GM15510 (cell line): Measurements from ENCODE around the gene FHIT.

ENCODE experiments used
- POLR2A ChIP-seq: IDR thresholded peaks from 3 replicates; pipeline ENCODE4 v1.6.1; 2011; ENCODE audit warnings: borderline replicate concordance; ENCODE audit not compliant: insufficient read length; ENCODE audit errors: extremely low read depth

The FHIT gene

DNA sequence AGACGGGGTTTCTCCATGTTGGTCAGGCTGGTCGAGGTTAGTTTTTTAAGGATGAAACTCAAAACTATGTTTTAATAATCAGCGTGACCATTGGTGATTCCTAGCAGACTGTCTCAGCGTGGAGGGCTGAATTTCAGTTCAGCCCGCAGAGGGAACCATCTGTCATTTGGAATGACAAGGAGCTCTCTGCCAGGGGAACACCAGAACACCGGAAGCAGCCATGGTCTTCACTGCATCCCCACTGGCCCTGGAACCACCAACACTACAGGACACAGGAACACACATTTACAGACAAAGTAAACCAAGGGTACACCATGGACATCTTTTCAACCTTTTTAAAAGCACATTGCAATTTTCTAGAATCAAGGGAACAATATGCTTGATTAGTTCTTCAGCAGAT lies 424.7 kb downstream of the FHIT start:
- no peak for TF ChIP-seq POLR2A

DNA sequence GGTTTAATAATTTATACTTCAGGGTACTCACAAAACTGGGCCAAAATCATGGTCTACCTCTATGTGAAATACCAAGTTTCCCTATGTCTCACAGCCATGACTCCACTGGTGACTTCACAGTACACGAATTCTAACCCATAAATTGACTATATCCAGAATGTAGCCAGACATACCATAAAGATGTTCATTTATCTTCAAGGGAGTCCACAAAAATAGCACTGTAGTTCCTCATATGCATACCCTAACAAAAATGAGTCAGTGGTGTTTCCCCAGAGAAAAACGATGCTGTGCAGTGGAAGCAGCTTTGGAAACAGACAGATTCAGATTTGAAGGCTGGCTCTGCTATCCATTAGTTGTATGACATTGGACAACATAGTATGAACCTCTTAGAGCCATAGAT lies 438.8 kb downstream of the FHIT start:
- TF ChIP-seq POLR2A, result no peak

DNA sequence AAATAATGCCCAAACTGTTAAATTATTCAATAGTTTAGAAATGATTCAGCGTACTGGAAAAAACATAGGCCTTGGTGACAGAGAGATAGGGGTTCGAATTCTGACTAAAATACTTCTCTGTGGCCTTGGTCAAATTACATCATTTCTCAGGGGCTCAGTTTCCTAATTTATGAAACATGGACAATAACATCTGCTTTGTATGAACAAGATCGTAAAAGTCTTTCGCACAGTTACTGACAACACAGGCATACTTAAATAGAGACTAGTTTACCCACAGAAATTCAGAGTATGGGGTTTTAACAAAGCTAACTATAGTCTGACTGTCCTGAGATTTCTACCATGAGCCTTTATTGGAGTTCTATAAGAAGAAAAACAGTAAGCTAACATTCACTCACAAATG lies 440.4 kb downstream of the FHIT start:
- TF ChIP-seq POLR2A, result no peak

DNA sequence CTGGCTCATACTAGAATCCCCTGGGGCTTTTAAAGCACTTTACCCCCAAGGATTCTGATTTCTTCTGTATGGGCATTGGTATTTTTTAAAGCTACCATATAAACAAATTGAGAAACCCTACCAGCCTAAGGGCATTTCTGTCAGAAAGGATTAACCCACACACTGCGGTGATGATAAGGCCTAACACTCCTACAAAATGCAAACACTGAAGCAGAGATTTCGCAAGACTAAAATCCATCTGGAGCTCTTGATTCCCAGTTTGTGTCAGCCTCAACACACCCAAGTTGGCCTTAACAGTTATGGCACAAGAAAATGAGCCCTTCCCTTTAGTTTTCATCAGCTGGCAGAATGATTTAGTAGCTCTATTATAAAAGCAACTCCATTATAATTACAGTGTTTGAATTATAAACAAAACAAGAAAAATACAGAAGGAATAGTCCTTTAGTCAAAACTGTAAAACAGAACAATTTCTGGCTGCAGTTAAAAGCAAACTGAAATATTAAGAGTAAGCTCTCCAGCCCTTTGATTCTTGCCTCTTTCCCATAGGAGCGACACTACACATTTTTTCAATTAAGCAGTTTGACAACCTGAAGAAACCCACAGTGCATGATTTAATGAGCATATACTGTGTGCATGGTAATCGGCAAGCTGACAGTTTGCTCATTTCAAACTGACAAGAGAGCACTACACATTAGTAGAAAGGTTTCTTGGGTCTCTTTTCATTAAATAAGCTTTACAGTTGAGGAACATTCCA lies 441.2 kb downstream of the FHIT start:
- no peak for TF ChIP-seq POLR2A

DNA sequence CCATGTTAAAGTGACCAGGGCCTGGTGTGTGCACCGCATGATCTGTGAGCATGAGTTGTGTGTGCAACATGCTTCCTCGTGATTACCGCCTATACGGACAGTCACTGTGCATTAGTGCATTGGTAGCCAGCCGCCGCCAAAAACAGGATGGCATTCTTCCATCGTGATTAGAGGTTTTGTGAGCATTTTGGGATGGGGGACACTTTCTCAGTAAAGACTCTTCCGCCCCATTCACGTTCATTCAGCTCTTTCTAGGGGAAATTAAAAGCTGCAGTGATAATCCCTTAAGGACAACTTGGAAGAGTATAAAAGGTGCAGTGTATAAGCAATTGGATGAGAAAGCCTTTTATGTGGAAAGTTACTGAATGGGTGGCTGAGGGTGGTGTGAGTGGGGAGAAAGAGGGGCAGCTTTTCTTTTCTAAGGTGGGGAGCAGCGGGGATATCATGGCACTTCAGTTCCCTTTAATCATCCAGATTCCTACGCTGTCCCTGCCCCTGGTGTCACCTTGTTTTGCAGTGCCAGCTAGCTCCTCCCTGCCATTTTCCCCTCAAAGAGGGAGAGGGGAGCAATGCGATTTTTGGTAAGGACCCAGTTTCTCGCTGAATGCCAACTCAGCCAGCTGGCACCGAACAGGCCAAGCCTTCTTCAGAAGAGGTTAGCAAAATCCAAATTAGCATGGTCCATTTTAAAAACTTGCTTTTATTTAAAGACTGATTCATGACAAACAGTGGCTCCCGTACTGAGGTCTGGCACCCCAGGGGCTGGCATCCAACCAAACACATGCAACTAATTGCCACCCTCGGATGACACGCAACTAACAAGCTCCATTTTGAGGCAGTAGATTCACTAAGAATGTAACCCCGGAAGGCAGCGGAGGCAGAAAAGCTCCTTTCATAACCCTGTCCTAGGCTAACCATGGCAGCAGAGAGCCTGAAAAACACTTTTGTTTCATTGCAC lies 447.8 kb downstream of the FHIT start:
- TF ChIP-seq POLR2A, result no peak

DNA sequence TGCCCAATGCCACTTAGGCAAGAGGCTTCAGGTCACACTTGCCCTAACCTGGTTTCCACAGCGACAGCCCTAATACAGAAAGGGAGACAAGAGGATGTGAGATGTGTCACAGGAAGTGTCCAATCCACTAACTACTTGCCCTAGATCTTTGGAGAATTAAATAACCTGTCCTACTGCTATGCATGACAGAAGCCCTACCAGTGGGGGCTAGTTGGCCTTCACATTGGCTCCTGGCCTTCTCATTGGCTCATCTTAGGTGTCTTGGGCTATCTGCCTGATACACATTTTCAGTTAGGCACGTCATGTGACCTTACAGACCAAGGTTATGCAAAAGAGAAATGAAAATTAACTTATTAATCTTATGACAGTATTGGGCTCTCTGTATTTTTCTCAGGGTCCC lies 449.9 kb downstream of the FHIT start:
- TF ChIP-seq POLR2A, result no peak

DNA sequence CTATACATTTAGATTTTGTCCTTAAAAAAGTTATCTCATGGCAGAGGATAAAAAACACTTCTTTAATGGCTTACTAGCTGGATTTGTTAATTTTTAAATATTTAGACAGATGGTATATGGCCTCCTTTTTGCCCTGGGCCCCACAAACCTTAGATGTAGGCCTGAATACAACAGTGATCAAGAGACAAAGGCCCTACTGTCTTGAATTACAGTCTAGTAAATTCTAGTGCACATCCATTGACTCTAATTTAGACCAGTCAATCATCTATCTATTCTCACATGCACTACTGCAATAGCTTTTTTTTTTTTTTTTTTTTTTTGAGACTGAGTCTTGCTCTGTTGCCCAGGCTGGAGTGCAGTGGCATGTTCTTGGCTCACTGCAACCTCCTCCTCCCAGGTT lies 452.8 kb downstream of the FHIT start:
- TF ChIP-seq POLR2A, result no peak

DNA sequence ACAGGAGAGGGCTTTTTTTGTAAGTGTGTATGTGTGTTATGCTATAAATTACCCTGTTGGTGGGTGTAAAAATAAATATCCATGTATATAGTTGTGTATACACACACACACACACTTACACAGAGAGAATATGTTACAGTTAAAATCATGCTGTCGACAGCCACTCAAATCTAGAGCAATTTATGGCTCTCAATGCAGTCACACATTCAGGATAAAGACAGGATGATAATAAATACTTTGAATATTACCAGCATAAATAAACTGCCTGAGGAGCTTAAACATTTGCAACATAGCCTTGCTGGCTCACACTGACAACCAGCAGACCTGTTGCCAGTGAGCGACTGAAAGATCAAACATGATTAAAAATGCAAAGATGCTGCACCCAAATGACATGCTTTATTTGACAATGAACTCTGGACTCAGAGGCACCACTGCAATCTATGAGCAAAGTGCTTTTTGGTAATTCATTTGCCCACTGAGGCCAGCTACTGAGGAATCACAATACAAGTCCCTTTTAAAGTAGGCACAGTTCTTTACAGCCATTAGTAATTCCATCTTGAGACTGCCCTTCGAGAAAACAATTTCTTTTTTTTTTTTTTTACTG lies 458.9 kb downstream of the FHIT start:
- no peak for TF ChIP-seq POLR2A

DNA sequence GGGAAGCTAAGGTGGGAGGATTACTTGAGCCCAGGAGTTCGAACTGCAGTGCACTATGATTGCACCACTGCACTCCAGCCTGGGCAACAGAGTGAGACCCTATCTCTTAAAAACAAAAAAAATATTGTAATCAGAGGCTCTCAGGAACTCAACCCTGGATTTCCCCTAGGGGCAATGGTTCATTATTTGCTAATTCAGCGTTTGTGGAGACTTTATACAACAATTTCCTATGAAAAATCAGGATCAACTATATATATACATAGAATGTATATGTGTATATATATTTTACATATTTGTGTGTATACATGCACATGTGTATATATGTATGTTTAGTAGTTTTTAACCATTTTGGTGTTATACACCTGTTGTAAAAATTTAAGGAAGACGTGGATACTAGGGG lies 463.1 kb downstream of the FHIT start:
- TF ChIP-seq POLR2A, result no peak

DNA sequence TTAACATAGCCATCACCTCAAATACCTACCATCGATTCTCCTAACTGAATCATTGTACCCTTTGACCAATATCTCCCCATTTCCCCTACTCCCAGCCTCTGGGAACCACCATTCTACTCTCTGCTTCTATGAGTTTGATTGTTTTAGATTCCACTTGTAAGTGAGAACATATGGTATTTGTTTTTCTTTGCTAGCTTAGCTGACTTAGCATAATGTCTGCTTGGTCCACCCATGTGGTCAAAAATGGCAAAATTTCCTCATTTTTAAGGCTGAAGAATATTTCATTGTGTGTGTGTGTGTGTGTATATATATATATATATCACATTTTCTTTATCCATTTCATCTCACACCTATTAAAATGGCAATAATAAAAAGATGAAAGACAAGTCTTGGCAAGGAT lies 469.3 kb downstream of the FHIT start:
- no peak for TF ChIP-seq POLR2A

DNA sequence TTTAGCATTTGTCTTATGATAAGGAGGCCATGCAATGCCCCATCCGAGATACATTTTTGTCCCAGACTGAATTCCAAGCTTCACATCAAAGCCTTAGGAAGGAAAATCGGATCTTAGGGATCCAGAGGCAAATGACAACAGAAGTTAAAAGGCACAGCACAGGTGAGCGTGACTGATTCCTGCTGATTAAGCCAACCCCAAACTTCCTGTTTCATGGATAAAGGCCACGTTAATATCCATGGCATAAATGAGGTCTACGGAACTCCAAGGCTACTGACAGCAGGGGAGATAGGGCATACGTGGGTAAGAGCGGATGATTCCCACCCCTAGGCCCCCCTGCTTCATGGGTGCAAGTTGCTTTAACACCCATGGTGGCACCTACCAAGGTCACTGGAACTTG lies 471.6 kb downstream of the FHIT start:
- TF ChIP-seq POLR2A, result no peak

DNA sequence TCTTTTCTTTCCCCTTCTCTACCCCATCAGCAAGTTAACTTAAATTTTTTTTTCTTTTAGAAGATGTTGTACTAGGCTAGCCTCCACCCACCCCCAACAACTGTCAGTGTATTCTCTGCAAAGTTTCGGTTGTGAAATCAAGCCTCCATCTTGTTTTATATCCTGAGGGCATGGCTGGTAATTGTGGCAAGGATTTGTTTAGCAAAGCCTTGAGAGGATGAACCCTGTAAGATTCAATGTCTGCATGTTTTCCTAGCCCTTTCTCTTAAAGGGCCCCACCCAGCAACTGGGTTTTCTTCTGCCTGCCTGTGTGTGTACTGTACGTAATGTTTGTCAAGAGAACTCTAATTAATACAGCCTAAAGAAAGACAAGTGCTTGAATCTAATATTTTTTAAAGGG lies 475.3 kb downstream of the FHIT start:
- TF ChIP-seq POLR2A, result no peak

DNA sequence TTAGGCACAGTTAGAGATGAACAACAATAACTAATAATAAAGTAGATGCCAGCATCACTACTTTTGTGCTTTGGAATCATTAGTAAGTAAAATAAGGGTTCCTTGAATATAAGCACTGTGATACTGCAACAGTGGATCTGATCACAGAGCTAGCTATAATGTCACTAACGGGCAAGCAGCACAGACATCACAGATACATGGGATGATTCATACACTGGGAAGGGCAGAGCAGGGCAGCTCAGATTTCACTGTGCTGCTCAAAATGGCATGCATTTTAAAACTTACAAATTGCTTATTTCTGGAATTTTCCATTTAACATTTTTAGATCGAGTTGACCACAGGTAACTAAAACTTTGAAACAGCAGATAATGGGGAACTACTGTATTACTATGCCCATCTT lies 476.6 kb downstream of the FHIT start:
- TF ChIP-seq POLR2A, result no peak

DNA sequence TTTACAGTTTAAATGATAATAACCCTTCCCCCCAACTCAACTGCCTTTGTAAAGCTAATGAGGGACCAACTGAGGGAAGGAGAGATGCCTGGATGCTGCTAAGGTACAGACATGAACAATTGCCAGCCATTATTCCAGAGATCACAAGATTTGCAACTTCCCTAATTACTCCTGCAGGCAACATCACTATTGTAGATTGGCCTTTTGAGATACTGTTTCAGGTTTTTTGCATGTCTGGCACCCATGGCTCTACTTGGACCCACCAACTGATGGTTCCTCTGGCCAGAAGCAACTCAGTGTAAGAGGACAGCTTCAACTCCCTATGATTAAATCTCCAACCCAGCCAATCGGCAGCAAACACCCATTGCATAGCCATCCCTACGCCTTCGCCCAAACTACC lies 478.7 kb downstream of the FHIT start:
- no peak for TF ChIP-seq POLR2A

DNA sequence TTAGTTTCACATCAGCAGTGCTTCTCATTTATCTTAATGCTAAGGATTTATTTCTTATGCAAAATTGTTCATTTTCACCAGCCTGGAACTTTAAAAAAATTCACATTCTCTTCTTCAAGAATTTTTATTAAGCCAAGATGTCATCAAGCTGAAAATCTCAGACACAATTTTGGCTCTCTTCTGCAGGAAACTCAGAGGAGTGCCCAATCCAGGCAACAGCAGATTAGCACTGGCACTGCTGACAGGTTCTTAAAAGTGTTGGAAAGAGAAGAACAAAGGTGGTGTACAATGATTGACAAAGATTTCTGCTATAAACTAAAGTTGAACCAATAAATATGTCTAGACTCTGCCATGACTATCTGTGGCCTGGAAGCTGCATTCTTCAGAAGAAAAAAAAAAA lies 479.5 kb downstream of the FHIT start:
- no peak for TF ChIP-seq POLR2A
